CD4-positive, alpha-beta T cell treated with Interleukin-1 beta for 1 hour (primary cell): ENCODE measurements around the gene SLC16A8.
A peak's percentile ranks its signal among the peaks of the same experiment; 100 is the strongest.
"Not testable (repeated sequence)": the region's sequence is repeated elsewhere in the genome, so short reads cannot be mapped to it uniquely, and the experiment has no call there.

ENCODE experiments used
- DNase-seq, 2 donors: peaks; one replicate each; pipeline ENCODE4 v3.0.0-alpha.2; 2020 to 2022

The SLC16A8 gene, protein sequence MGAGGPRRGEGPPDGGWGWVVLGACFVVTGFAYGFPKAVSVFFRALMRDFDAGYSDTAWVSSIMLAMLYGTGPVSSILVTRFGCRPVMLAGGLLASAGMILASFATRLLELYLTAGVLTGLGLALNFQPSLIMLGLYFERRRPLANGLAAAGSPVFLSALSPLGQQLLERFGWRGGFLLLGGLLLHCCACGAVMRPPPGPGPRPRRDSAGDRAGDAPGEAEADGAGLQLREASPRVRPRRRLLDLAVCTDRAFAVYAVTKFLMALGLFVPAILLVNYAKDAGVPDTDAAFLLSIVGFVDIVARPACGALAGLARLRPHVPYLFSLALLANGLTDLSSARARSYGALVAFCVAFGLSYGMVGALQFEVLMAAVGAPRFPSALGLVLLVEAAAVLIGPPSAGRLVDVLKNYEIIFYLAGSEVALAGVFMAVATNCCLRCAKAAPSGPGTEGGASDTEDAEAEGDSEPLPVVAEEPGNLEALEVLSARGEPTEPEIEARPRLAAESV

GRCh38 chr22:38083931-38084631 lies at the start of gene SLC16A8:
TSS of gene SLC16A8 (minus strand) at chr22:38084184. CDS start at chr22:38082873, 1,311 bp downstream.
- no peak for DNase-seq

DNA sequence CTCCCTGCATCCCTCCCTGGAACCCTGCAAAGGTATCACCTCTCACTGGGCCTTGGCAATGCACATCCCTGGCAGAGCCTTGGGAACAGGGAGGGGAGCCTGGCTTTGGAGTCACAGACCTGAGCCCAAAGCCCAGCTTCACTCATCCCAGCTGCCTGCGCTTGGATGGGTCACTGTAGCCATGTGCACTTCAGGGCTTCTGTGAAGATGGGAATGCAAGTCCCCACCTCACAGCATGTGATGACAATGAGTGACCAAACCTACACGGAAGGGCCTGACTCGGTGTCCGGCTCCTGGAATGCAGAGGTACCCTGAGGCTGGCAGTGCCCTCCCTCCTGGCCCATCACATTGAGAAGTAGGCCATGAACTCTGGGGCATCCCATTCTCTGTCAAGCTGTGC lies 49.3 kb upstream of the SLC16A8 start:
- DNase-seq, result no peak

GRCh38 chr22:38132794-38133193 lies 48.8 kb upstream of the SLC16A8 start:
- no peak for DNase-seq

- no peak for DNase-seq
Observed at GRCh38 chr22:38132136-38132535, 48.2 kb upstream of the SLC16A8 start.

DNA sequence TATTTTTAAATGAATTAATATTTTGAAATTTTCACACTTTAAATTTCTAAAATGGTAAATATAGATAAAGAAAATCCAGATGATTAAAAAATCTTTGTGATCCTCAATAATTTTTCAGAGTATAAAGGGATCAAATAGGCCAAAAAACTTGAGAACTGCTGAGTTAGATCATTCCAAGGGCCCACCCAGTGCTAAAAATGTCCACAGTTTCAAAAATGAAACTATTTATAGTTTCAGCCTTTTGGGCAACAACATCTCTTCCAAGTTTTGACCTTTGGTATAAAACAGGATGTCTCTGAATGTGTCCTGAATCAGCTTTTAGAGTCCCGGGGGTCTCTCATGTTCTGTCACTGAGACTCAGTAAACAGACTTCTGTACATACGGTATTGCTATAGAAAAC lies 47.4 kb upstream of the SLC16A8 start:
- DNase-seq, result no peak

DNA sequence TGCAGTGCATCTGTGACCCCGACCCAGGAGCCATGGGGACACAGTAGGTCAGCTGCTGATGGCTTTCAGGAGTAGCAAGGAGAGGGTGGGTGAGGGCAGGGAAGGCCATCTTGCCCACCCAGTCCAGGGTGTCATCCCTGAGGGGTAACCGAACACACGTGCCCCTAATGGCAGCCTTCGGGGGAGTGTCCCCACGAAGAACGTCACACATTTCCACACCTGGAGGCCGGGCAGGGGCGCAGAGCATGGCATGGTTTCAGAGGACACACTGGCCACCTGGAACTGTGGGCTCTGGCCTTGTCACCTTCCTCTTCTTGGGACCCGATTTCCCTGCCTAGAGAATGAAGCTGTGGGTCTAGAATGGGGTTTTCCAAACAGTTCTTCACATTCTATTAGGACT lies 45.9 kb upstream of the SLC16A8 start:
- DNase-seq, result no peak

DNA sequence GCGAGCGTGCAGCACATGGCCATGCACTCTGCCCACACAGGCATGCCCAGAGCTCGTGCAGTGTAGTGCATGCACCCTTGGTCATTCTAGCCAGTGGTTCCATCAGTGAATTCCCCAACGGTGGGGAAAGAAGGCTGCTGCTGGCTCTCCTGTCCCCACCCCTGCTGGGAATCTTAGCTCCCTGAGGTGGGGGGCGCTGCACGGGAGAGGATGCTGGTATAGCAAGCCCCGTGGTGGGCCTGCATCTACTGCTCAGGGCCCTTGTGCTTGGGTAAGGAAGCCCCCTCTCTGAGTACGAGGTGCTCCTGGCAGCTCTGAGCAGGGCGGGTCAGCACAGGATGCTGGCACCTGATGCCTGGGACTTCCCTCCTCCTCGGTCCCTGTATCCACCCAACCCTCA lies 45.0 kb upstream of the SLC16A8 start:
- no peak for DNase-seq

DNA sequence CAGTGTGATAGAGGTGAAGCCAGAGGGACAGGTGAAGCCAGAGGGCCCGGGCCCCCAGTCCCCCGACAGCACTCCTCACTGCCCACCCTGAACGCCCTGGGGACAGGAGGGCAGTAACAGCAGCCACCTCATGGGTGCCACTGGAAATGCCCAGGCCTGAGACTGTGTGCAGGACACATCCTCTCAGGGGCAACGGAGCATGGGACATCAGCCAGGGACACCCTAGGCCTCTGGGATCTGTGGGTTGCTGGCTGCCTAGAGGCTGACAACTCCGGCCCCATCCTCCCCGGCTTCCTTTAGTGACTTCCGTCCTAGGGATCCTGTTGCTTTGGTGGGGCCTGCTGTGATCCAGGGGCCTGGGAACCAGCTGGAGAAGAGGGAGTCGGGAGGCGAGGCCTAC lies 43.9 kb upstream of the SLC16A8 start:
- DNase-seq, result no peak

DNA sequence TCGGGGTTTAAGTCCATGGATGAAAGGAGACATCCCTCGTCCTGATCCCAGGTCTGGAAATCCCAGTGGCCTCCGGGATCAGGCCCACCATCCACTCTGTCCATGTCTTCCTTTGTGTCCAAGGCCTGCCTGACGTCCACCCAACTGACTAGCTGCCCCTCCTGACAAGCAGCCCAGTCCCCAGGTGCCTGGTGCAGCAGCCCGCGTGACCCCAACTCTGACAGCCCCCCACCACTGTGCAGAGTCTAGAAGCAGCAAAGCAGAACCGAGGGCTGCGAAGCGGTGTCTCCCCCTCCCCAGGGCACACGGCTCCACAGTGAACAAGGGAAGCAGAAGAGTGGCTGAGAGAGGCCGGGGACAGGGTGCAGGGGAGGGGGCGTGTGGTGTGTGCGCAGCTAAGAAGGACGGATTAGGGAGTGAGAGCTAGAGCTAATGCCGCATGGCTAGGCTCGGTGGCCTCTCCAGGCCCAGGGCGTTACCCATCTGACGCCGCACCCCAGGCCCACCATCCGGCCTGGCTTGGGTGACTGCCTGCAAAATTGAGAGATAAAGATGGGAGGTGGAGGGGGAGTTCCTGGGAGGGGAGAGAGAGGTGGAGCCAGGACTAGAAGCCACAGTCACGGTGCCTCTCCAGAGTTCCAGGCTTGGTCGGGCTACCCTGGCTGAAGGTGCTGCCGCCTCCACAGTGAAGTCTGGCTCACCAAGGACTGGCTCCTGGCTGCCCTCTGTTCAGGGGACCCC lies 43.1 kb upstream of the SLC16A8 start:
- DNase-seq, result no peak

GRCh38 chr22:38125751-38126201 lies 41.8 kb upstream of the SLC16A8 start:
- no peak for DNase-seq

DNA sequence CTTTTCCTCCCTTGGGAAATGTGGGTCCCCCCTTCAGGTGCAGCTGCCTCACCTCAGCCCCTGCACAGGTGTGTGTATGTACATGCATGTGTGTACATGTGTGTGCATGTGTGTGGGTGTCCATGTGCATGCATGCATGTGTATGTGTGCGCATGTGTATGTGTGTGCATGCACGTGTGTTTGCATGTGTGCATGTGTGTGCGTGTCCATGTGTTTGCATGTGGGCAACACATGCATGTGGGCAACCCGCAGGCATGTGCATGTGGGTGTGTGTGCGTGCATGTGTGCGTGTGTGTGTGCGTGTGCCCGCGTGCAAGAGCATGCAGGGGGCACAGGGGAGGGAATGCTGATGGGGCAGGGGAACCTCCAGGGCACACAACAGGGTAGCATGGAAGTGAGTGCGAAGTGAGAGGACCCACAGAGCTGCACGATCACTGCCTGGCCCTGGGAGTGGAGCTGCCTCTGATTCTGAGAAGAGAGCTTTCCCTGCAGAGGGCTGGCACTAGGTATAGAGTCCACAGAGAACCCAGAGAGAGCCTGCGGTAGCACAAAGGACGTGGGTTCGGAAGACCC lies 41.1 kb upstream of the SLC16A8 start:
- DNase-seq, result no peak

GRCh38 chr22:38124236-38124974 lies 40.4 kb upstream of the SLC16A8 start:
- no peak for DNase-seq

GRCh38 chr22:38122616-38123015 lies 38.6 kb upstream of the SLC16A8 start:
- no peak for DNase-seq

DNA sequence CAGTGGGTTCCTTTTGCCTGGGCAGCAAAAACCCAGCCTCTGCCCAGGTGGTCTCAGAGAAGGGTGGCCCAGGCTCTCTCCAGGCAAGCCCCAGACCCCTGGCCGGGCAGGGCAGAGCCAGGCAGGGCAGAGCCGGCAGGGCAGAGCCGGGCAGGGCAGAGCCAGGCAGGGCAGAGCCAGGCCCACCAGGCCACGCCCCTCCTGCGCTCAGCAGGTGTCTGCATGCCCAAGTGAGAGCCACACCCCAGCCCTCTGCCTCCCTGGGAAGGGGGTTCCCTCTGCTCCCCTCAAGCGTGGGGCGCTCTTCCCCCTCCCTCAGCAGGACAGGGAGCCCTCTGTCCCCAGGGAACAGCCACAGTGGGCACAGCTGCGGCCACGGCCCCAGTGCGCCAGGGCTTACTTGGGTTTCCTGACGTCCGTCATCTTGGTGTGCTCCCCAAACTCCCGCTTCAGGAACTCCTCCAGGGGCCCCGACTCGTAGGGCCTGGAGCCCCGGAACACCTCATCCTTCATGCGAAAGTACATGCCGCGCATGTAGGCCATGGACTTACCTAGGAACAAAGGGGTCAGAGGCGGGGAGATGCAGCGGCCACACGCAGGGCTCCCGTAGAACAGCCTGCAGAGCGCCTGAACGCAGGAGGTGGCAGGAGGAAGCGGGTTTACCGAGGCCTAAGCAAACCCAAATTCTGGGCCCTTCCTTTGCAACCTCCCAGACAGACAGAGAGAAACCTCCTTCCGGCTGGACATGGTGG lies 36.6 kb upstream of the SLC16A8 start:
- DNase-seq, result no peak

GRCh38 chr22:38118747-38119146 lies 34.8 kb upstream of the SLC16A8 start:
- not testable (repeated sequence) for DNase-seq

- no peak for DNase-seq
Observed at GRCh38 chr22:38118182-38118581, 34.2 kb upstream of the SLC16A8 start.

DNA sequence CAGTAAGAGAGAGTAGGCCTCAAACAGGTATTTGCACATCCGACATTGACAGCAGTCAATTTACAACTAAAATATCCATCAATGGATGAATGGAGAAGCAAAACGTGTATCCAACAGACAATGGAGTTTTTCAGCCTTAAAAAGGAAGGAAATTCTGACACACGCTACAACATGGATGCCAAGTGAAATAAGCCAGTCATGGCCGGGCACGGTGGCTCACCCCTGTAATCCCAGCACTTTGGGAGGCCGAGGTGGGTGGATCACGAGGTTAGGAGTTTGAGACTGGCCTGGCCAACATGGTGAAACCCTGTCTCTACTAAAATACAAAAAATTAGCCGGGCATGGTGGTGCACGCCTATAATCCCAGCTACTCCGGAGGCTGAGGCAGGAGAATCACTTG lies 33.6 kb upstream of the SLC16A8 start:
- DNase-seq, result not testable (repeated sequence)

GRCh38 chr22:38115423-38116205 lies 31.6 kb upstream of the SLC16A8 start:
- DNase-seq, result no peak

DNA sequence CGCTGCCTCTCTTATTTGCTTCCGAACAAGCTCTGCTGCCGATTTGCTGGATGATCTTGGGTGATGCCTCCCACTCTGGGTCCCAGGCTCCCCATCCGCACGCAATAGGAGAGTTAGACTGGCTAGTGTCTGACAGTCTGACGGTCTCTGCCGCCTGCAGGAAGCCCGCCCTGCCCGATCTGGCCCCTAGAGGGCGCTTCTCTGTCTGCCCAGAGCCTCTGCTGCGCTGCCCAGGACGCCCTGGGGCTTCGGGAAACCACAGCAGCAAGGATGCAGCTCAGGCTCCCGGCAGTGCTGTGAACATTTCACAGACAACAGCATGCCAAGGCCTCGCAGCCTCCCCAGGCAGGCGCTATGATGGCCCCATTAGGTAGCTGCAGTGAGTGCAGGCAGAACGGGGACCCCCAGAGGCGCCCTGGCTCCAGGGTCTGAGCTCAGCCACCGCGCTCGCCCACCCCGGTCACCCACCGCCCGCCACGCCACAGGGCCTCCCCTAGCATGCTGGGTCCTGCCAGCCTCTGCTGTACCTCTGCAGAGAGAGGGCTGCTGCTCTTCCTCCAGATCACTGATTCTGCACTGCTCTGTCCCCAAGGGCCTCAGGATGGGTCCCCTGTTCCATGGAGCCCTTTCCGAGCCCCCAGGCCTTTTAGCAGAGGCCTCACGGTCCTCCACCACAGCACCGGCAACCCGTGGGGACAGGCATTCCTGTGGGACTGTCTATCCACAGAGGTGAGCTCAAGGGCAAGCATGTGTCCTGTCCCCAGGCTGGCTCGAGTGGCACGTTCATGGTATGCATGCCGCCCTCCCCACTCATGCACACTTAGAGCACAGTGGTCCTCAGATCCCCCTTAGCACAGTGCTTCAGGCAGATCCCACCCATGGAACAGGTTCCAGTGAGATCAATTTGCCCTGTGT lies 30.8 kb upstream of the SLC16A8 start:
- peak; percentile 72 to 78 for DNase-seq
